G401 (cell line): ENCODE measurements around the gene FGD6. TPM values are rescaled to one million over a fixed set of nuclear protein-coding genes. Genes with fewer than 3 reads are reported as not detected.
A peak's percentile ranks its signal among the peaks of the same experiment; 100 is the strongest.

Experiments used
- DNase-seq: peaks from one replicate; pipeline ENCODE4 v3.0.0-alpha.2; 2015; ENCODE audit warnings: low spot score
- in situ Hi-C: cut with HindIII; loops from 2 replicates; pipeline ENCODE4 v1.10.0; 2016; ENCODE audit warnings: low sequenced_read_pairs, mixed read lengths
- total RNA-seq: library from RNA; depleted of rRNA; stranded (reverse); fragments of >200 nt; shearing (Covaris generic); gene quantifications from 2 replicates; pipeline ENCODE4 v1.2.3, GENCODE V29; 2014

The FGD6 gene
- total RNA-seq, 1 experiment from 2014 or later, result 3.9 TPM

GRCh38 chr12:95187865-95188415 is 29.3 kb downstream of the FGD6 start:
- in situ Hi-C loops, result no loop called here
- no peak for DNase-seq

GRCh38 chr12:95185854-95186253 is 31.4 kb downstream of the FGD6 start:
- no peak for DNase-seq
- in situ Hi-C loops, result no loop called here

- DNase-seq, result no peak
- in situ Hi-C loops, result no loop called here
Observed at GRCh38 chr12:95185072-95185471, 32.2 kb downstream of the FGD6 start.

- DNase-seq, result no peak
- in situ Hi-C loops, result no loop called here
Observed at GRCh38 chr12:95184121-95184520, 33.1 kb downstream of the FGD6 start.

- in situ Hi-C loops, result no loop called here
- no peak for DNase-seq
Observed at GRCh38 chr12:95182868-95183415, 34.3 kb downstream of the FGD6 start.

- in situ Hi-C loops, result no loop called here
- no peak for DNase-seq
Observed at GRCh38 chr12:95181103-95181502, 36.2 kb downstream of the FGD6 start.

- in situ Hi-C loops, result no loop called here
- no peak for DNase-seq
Observed at GRCh38 chr12:95179011-95179410, 38.3 kb downstream of the FGD6 start.

GRCh38 chr12:95178136-95178535 is 39.1 kb downstream of the FGD6 start:
- in situ Hi-C loops, result no loop called here
- DNase-seq, result no peak

GRCh38 chr12:95177201-95177768 is 40.0 kb downstream of the FGD6 start:
- in situ Hi-C loops, result no loop called here
- DNase-seq, result no peak

- in situ Hi-C loops, result no loop called here
- DNase-seq, result peak; percentile 81
Observed at GRCh38 chr12:95173392-95174251, 43.6 kb downstream of the FGD6 start.

- in situ Hi-C loops, result no loop called here
- no peak for DNase-seq
Observed at GRCh38 chr12:95169368-95169767, 47.9 kb downstream of the FGD6 start.

- in situ Hi-C loops, result no loop called here
Observed at GRCh38 chr12:95168746-95169145, 48.5 kb downstream of the FGD6 start.

GRCh38 chr12:95164656-95165055 is 52.6 kb downstream of the FGD6 start:
- in situ Hi-C loops, result no loop called here
- DNase-seq, result no peak

More at GRCh38 chr12:95168746-95169145, 48.5 kb downstream of the FGD6 start:
- no peak for DNase-seq

- in situ Hi-C loops, result no loop called here
- no peak for DNase-seq
Observed at GRCh38 chr12:95158919-95159318, 58.3 kb downstream of the FGD6 start.

GRCh38 chr12:95151821-95152220 is 65.4 kb downstream of the FGD6 start:
- in situ Hi-C loops, result no loop called here
- no peak for DNase-seq

GRCh38 chr12:95151406-95151805 is 65.9 kb downstream of the FGD6 start:
- DNase-seq, result no peak
- in situ Hi-C loops, result no loop called here

- in situ Hi-C loops, result no loop called here
- no peak for DNase-seq
Observed at GRCh38 chr12:95150501-95150900, 66.8 kb downstream of the FGD6 start.

- in situ Hi-C loops, result no loop called here
- no peak for DNase-seq
Observed at GRCh38 chr12:95147866-95148265, 69.4 kb downstream of the FGD6 start.

- DNase-seq, result no peak
- in situ Hi-C loops, result no loop called here
Observed at GRCh38 chr12:95146769-95147168, 70.5 kb downstream of the FGD6 start.

- peak; percentile 14 for DNase-seq
- in situ Hi-C loops, result no loop called here
Observed at GRCh38 chr12:95143621-95144205, 73.6 kb downstream of the FGD6 start.
